KMS-11 (cell line): ENCODE measurements around the gene GMPR.
A peak's percentile ranks its signal among the peaks of the same experiment; 100 is the strongest.

Experiments used
- H2AFZ ChIP-seq: fragments of 200-600 bp; sonication (generic); 2 replicates; pipeline ENCODE4 v1.6.1; 2016; ENCODE audit warnings: antibody characterized with exemption, mixed run types, low read depth
- H3K27ac ChIP-seq: fragments of 200-600 bp; sonication (generic); 2 replicates; pipeline ENCODE4 v1.6.1; 2016; ENCODE audit warnings: mild to moderate bottlenecking, mixed run types
- H3K27me3 ChIP-seq: fragments of 200-600 bp; sonication (generic); 2 replicates; pipeline ENCODE4 v1.6.1; 2017; ENCODE audit warnings: mild to moderate bottlenecking, low read depth, mixed run types, moderate library complexity; ENCODE audit not compliant: insufficient read depth
- H3K36me3 ChIP-seq: fragments of 200-600 bp; sonication (generic); 2 replicates; pipeline ENCODE4 v1.6.1; 2017; ENCODE audit warnings: mild to moderate bottlenecking, mixed run types; ENCODE audit not compliant: insufficient read depth
- H3K4me1 ChIP-seq: fragments of 200-600 bp; sonication (generic); 2 replicates; pipeline ENCODE4 v1.6.1; 2016; ENCODE audit warnings: mild to moderate bottlenecking, low read depth, mixed run types; ENCODE audit not compliant: poor library complexity, severe bottlenecking
- H3K4me2 ChIP-seq: fragments of 200-600 bp; sonication (generic); 2 replicates; pipeline ENCODE4 v1.7.0; 2016; ENCODE audit warnings: mild to moderate bottlenecking, mixed run types
- H3K4me3 ChIP-seq: fragments of 200-600 bp; sonication (generic); IDR thresholded peaks from 2 replicates; pipeline ENCODE4 v1.6.1; 2017; ENCODE audit warnings: low read depth, low read length, mixed read lengths; ENCODE audit not compliant: insufficient read depth
- H3K79me2 ChIP-seq: fragments of 200-600 bp; sonication (generic); 2 replicates; pipeline ENCODE4 v1.6.1; 2016; ENCODE audit warnings: low read depth, mixed run types; ENCODE audit not compliant: insufficient read depth
- H3K9ac ChIP-seq: fragments of 200-600 bp; sonication (generic); 2 replicates; pipeline ENCODE4 v1.6.1; 2016; ENCODE audit warnings: mild to moderate bottlenecking, mixed run types
- H4K20me1 ChIP-seq: fragments of 200-600 bp; sonication (generic); 2 replicates; pipeline ENCODE4 v1.6.1; 2016; ENCODE audit warnings: mild to moderate bottlenecking, mixed run types; ENCODE audit not compliant: insufficient read depth
- CTCF ChIP-seq: fragments of 200-600 bp; sonication (generic); conservative IDR thresholded peaks from 2 replicates; pipeline ENCODE4 v1.6.1; 2017; ENCODE audit warnings: low read depth, mild to moderate bottlenecking, antibody characterized with exemption, low read length, moderate library complexity, mixed read lengths

GMPR gene

GRCh38 chr6:16285467-16286150 lies 47.2 kb downstream of the GMPR start:
- no peaks in the 10 kb centered on the region for H3K27me3 ChIP-seq
- H3K4me1 ChIP-seq, result no peaks in the 10 kb centered on the region
- H2AFZ ChIP-seq, result no peak overlapping the region
- no peak overlapping the region for H3K4me3 ChIP-seq
- H3K27ac ChIP-seq, result no peak overlapping the region
- TF ChIP-seq CTCF, result no peak
- H3K36me3 ChIP-seq, result no peaks in the 10 kb centered on the region
- H3K9ac ChIP-seq, result no peak overlapping the region
- H3K4me2 ChIP-seq, result no peak overlapping the region
- H3K79me2 ChIP-seq, result no peaks in the 10 kb centered on the region
- no peaks in the 10 kb centered on the region for H4K20me1 ChIP-seq

GRCh38 chr6:16286151-16286522 lies 47.8 kb downstream of the GMPR start:
- H3K36me3 ChIP-seq, result no peaks in the 10 kb centered on the region
- H3K27me3 ChIP-seq, result no peaks in the 10 kb centered on the region
- H3K4me3 ChIP-seq, result no peak overlapping the region
- peak; percentile 80 for TF ChIP-seq CTCF
- H3K27ac ChIP-seq, result no peak overlapping the region
- no peak overlapping the region for H3K9ac ChIP-seq
- no peaks in the 10 kb centered on the region for H3K79me2 ChIP-seq
- H3K4me1 ChIP-seq, result no peaks in the 10 kb centered on the region
- no peaks in the 10 kb centered on the region for H4K20me1 ChIP-seq
- no peak overlapping the region for H3K4me2 ChIP-seq
- no peak overlapping the region for H2AFZ ChIP-seq

GRCh38 chr6:16288163-16288562 lies 49.8 kb downstream of the GMPR start:
- Histone ChIP-seq H3K27ac (no peak overlapping the region), H3K4me2 (no peak overlapping the region), H3K4me3 (no peak overlapping the region), H3K79me2 (no peaks in the 10 kb centered on the region), H3K36me3 (no peaks in the 10 kb centered on the region), H2AFZ (no peak overlapping the region), H3K27me3 (no peaks in the 10 kb centered on the region), H3K9ac (no peak overlapping the region), H3K4me1 (no peaks in the 10 kb centered on the region), H4K20me1 (no peaks in the 10 kb centered on the region)
- TF ChIP-seq CTCF, result no peak

- Histone ChIP-seq H3K36me3 (no peaks in the 10 kb centered on the region), H4K20me1 (no peaks in the 10 kb centered on the region), H3K9ac (no peak overlapping the region), H2AFZ (no peak overlapping the region), H3K4me3 (no peak overlapping the region), H3K27me3 (no peaks in the 10 kb centered on the region), H3K4me1 (no peaks in the 10 kb centered on the region), H3K27ac (no peak overlapping the region), H3K4me2 (no peak overlapping the region), H3K79me2 (no peaks in the 10 kb centered on the region)
- no peak for TF ChIP-seq CTCF
Observed at GRCh38 chr6:16291739-16292138, 53.4 kb downstream of the GMPR start.
